IMR-90 (cell line): ENCODE measurements around the gene SLC2A1.

Experiments
- BHLHE40 ChIP-seq: fragments of 150-350 bp; IDR thresholded peaks from 2 replicates; pipeline ENCODE4 v1.6.1; 2016; ENCODE audit warnings: mild to moderate bottlenecking, low read depth, low read length
- CEBPB ChIP-seq: IDR thresholded peaks from 2 replicates; pipeline ENCODE4 v1.6.1; 2012; ENCODE audit warnings: low read depth, low read length, improper control_type of control experiment
- CTCF ChIP-seq: conservative IDR thresholded peaks from 2 replicates; pipeline ENCODE4 v1.5.1; 2012; ENCODE audit warnings: mild to moderate bottlenecking, low read depth, low read length, improper control_type of control experiment
- FOS ChIP-seq: fragments of 150-350 bp; IDR thresholded peaks from 2 replicates; pipeline ENCODE4 v1.6.1; 2016; ENCODE audit warnings: low read depth, low read length
- MAFK ChIP-seq: IDR thresholded peaks from 2 replicates; pipeline ENCODE4 v1.6.1; 2012; ENCODE audit warnings: low read depth, low read length, improper control_type of control experiment
- POLR2A ChIP-seq: IDR thresholded peaks from 2 replicates; pipeline ENCODE4 v1.6.1; 2012; ENCODE audit warnings: mild to moderate bottlenecking, low read depth, low read length
- RAD21 ChIP-seq: IDR thresholded peaks from 2 replicates; pipeline ENCODE4 v1.6.1; 2012; ENCODE audit warnings: low read length, improper control_type of control experiment
- RCOR1 ChIP-seq: IDR thresholded peaks from 2 replicates; pipeline ENCODE4 v1.6.1; 2012; ENCODE audit warnings: mild to moderate bottlenecking, low read length, improper control_type of control experiment; ENCODE audit not compliant: insufficient replicate concordance
- RFX5 ChIP-seq: IDR thresholded peaks from 2 replicates; pipeline ENCODE4 v1.8.0; 2012; ENCODE audit warnings: low read depth, mild to moderate bottlenecking, low read length, moderate library complexity
- SMC3 ChIP-seq: fragments of 150-350 bp; IDR thresholded peaks from 2 replicates; pipeline ENCODE4 v1.6.1; 2016; ENCODE audit warnings: low read depth, mild to moderate bottlenecking, antibody characterized with exemption, low read length, moderate library complexity
- USF2 ChIP-seq: fragments of 150-350 bp; IDR thresholded peaks from 2 replicates; pipeline ENCODE4 v1.6.1; 2017; ENCODE audit warnings: mild to moderate bottlenecking, antibody characterized with exemption, low read length, low read depth

DNA sequence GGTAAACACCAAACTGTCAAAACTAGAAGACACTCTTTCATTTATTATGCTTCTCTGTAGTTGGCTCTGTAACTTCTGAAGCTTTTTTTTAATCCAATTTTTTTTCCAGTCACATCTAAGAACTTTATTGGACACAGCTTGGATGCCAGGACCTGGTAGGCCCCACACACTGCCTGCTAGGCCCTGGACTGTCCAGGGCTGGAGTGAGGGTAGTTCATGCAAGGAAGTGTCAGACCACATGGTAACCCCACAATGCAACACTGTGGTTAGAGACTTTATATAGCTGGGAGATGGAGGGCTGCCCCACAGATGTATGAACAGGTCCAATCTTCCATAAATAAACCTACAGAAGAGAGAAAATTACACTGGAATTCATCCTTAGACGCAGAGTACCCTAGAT lies 7.1 kb downstream of the SLC2A1 start:
- TF ChIP-seq CTCF = no peak
- no peak for TF ChIP-seq RAD21
- TF ChIP-seq SMC3 = no peak
- TF ChIP-seq POLR2A = no peak
- TF ChIP-seq RCOR1 = no peak
- TF ChIP-seq FOS = no peak
- no peak for TF ChIP-seq USF2
- no peak for TF ChIP-seq BHLHE40
- TF ChIP-seq CEBPB = no peak
- TF ChIP-seq MAFK = no peak
- TF ChIP-seq RFX5 = no peak
